GM10248 (cell line): ENCODE measurements around the gene FAM78B.

ENCODE experiments used
- CTCF ChIA-PET: fragments of 300-600 bp; sonication (Branson Sonifier 250); formaldehyde crosslinking; extraction: SDS; loops from one replicate; lab custom pipeline; 2021; ENCODE audit warnings: antibody characterized with exemption; lab: Yijun Ruan, JAX
- POLR2A ChIA-PET: fragments of 350-650 bp; sonication (Branson Sonifier 250); formaldehyde crosslinking; extraction: SDS; loops from one replicate; lab custom pipeline; 2020; ENCODE audit warnings: antibody characterized with exemption; lab: Yijun Ruan, JAX
- DNase-seq: peaks from one replicate; pipeline ENCODE4 v3.0.0; 2012; ENCODE audit errors: extremely low spot score
- CTCF ChIP-seq: IDR thresholded peaks from 2 replicates; pipeline ENCODE4 v1.5.1; 2012; ENCODE audit warnings: mild to moderate bottlenecking, low read depth; ENCODE audit errors: extremely low read depth, missing control alignments, control extremely low read depth

FAM78B gene

GRCh38 chr1:166176416-166176815 lies 9.6 kb upstream of the FAM78B start:
- no peak for TF ChIP-seq CTCF
- ChIA-PET CTCF (no interaction called here), POLR2A (no interaction called here)
- no peak for DNase-seq

GRCh38 chr1:166175032-166175431 lies 8.2 kb upstream of the FAM78B start:
- no peak for TF ChIP-seq CTCF
- POLR2A ChIA-PET: interaction anchor here (0.5 kb wide), 1 partner anchor 92 kb away, joined by 4 read pairs; no protein-coding TSS in a partner anchor

GRCh38 chr1:166174108-166174507 lies 7.3 kb upstream of the FAM78B start:
- DNase-seq: no peak
- ChIA-PET POLR2A (no interaction called here), CTCF (interaction anchor here (1.2 to 2.0 kb wide), 3 partner anchors 9 to 12 kb away, joined by 3 to 4 read pairs (median 4); no protein-coding TSS in a partner anchor)
- no peak for TF ChIP-seq CTCF

More at GRCh38 chr1:166175032-166175431, 8.2 kb upstream of the FAM78B start:
- DNase-seq: no peak
- CTCF ChIA-PET: interaction anchor here (1.2 kb wide), 1 partner anchor 11 kb away, joined by 3 read pairs; no protein-coding TSS in a partner anchor

- ChIA-PET CTCF (interaction anchor here (1.0 to 2.7 kb wide), 7 partner anchors 7 to 307 kb away, joined by 3 to 8 read pairs (median 4); no protein-coding TSS in a partner anchor), POLR2A (no interaction called here)
- no peak for DNase-seq
- no peak for TF ChIP-seq CTCF
Measured at GRCh38 chr1:166172106-166172505, 5.3 kb upstream of the FAM78B start.

- POLR2A ChIA-PET: interaction anchor here (0.6 kb wide), 1 partner anchor 576 kb away, joined by 4 read pairs; no protein-coding TSS in a partner anchor
- DNase-seq: no peak
- no peak for TF ChIP-seq CTCF
- CTCF ChIA-PET: interaction anchor here (0.8 to 2.7 kb wide), 8 partner anchors 9 to 570 kb away, joined by 3 to 15 read pairs (median 4); no protein-coding TSS in a partner anchor
Measured at GRCh38 chr1:166170726-166171125, 3.9 kb upstream of the FAM78B start.

- POLR2A ChIA-PET: no interaction called here
- CTCF ChIA-PET: interaction anchor here (0.8 to 2.7 kb wide), 10 partner anchors 8 to 569 kb away, joined by 3 to 15 read pairs (median 4); no protein-coding TSS in a partner anchor
- no peak for TF ChIP-seq CTCF
- peak; percentile 51 for DNase-seq
Measured at GRCh38 chr1:166170075-166170474, 3.3 kb upstream of the FAM78B start.
